Aorta (tissue), 5 donors: ENCODE measurements around the gene GALNT2. TPM values are rescaled to one million over a fixed set of nuclear protein-coding genes. Genes with fewer than 3 reads are reported as not detected.

Experiments used
- ATAC-seq: fragments of 200-7000 bp; cut with Tn5 transposase; one replicate; pipeline ENCODE4 v1.9.1; 2022; ENCODE audit warnings: moderate library complexity; ENCODE audit not compliant: low FRiP score
- DNase-seq, 2 donors: peaks; one replicate each; pipeline ENCODE4 v3.0.0-alpha.2; 2020
- H3K27ac ChIP-seq, 2 donors: one replicate each; pipeline ENCODE4 v1.5.1; 2013; ENCODE audit warnings: low read length in 2 of 2, mild to moderate bottlenecking in 2 of 2, moderate library complexity in 2 of 2, control low read depth in 1 of 2, inconsistent platforms in 1 of 2, low read depth in 1 of 2
- H3K27me3 ChIP-seq, 2 donors: one replicate each; pipeline ENCODE4 v1.6.1; 2013; ENCODE audit warnings: control low read depth in 1 of 2, low read length in 1 of 2, mild to moderate bottlenecking in 1 of 2, moderate library complexity in 1 of 2; ENCODE audit not compliant: insufficient read depth in 2 of 2, control insufficient read depth in 1 of 2
- H3K36me3 ChIP-seq, 2 donors: one replicate each; pipeline ENCODE4 v1.6.1; 2013; ENCODE audit warnings: control low read depth in 1 of 2, low read length in 1 of 2, mild to moderate bottlenecking in 1 of 2; ENCODE audit not compliant: insufficient read depth in 2 of 2, control insufficient read depth in 1 of 2
- H3K4me1 ChIP-seq, 2 donors: one replicate each; pipeline ENCODE4 v1.6.1; 2013; ENCODE audit warnings: low read length in 2 of 2, control low read depth in 1 of 2, mild to moderate bottlenecking in 1 of 2, moderate library complexity in 1 of 2; ENCODE audit not compliant: insufficient read depth in 2 of 2, control insufficient read depth in 1 of 2
- H3K4me3 ChIP-seq, 2 donors: one replicate each; pipeline ENCODE4 v1.5.1; 2013; ENCODE audit warnings: low read length in 2 of 2, control low read depth in 1 of 2, mild to moderate bottlenecking in 1 of 2
- H3K9me3 ChIP-seq: one replicate; pipeline ENCODE4 v1.6.1; 2013; ENCODE audit warnings: mild to moderate bottlenecking, low read length; ENCODE audit not compliant: control insufficient read depth
- WGBS, 2 donors: extraction: QIAGEN DNeasy Blood & Tissue Kit; methylation state at CpG; one replicate each; pipeline ENCODE4 v1.1.7; 2013; 5-methylcytosine and 5-hydroxymethylcytosine counted together
- intact Hi-C, 2 donors: fragments of 100-400 bp; cut with DNase I; formaldehyde crosslinking; loops; one replicate each; pipeline versions ENCODE4 v1.14.2 to v1.15.0; 2022
- polyA plus RNA-seq, 2 donors: library from polyadenylated mRNA; stranded (reverse); fragments of 200-250 nt; gene quantifications; one replicate each; pipeline ENCODE4 v1.2.3, GENCODE V29; 2013
- total RNA-seq, 2 donors: library from RNA; stranded (reverse); fragmentation: NEBNext Ultra II Directional; extraction: Animal tissue kit (Norgen Biotek cat#: 25700); gene quantifications; one replicate each; pipeline ENCODE4 v1.2.1, GENCODE V29; 2021
- donor health status: healthy with polysubstance abuse.
- donor health status: Bipolar disorder and iron deficiency.
- donor health status: DM: no; HTN: no; CAD: no.
- donor health status: DM: no; HTN: no; CAD: no.
- donor health status: DM: yes; HTN: yes; CAD: no.

GALNT2 gene
- total and polyA plus RNA-seq, 4 donors: 29.1 to 116 (median 105) TPM

DNA sequence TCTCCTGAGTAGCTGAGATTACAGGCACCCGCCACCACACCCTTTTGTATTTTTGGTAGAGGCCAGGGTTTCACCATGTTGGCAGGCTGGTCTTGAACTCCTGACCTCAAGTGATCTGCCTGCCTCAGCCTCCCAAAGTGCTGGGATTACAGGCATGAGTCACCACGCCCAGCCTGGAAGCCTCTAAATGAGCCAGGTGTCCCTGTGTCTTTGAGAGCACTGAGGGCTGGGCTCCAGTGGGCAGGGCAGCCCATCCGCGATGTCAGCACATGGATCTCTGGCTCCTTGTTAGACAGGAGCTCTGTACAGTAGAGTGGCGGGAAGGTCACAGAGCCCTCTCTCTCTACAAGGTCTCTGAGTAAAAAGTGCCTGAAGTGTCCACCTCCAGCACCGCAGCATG, 234.8 kb downstream of the GALNT2 start:
- Histone ChIP-seq H3K9me3 (no peaks in the 10 kb centered on the region), H3K36me3 (no peaks in the 10 kb centered on the region), H3K27ac (no peak overlapping the region), H3K4me1 (no peaks in the 10 kb centered on the region), H3K27me3 (no peaks in the 10 kb centered on the region), H3K4me3 (no peak overlapping the region)
- ATAC-seq (no peak), DNase-seq (peak in 1 of 2 donors; percentile 35)
- WGBS, 2 donors: 96 to 98% methylated on average over 6 of the region's 6 CpGs
- intact Hi-C loops: no loop called here

GRCh38 chr1:230303069-230303468, 236.0 kb downstream of the GALNT2 start:
- no peak for DNase-seq
- no peaks in the 10 kb centered on the region for H3K27me3 ChIP-seq
- WGBS, 2 donors: 85 to 87% methylated on average over 6 of the region's 6 CpGs
- no peaks in the 10 kb centered on the region for H3K36me3 ChIP-seq
- H3K27ac ChIP-seq: no peak overlapping the region
- H3K9me3 ChIP-seq: no peaks in the 10 kb centered on the region
- no peaks in the 10 kb centered on the region for H3K4me1 ChIP-seq
- intact Hi-C loops: no loop called here
- no peak for ATAC-seq
- H3K4me3 ChIP-seq: no peak overlapping the region

DNA sequence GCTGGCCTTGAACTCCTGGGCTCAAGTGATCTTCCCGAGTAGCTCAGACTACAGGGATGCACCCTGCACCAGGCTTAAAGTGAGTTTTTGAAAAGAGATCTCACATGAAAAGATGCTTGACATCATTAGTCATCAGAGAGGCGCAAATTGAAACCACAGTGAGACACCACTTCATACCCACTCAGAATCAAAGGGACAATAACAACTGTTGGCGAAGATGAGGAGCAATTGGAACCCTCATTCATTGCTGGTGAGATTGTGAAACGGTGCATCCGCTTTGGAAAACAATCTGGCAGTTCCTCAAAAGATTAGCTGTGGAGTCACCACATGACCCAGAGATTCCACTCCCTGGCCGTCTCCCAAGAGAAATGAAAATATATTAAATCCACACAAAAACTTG, 236.8 kb downstream of the GALNT2 start:
- H3K9me3 ChIP-seq: no peaks in the 10 kb centered on the region
- no peak overlapping the region for H3K27ac ChIP-seq
- H3K36me3 ChIP-seq: no peaks in the 10 kb centered on the region
- no peaks in the 10 kb centered on the region for H3K27me3 ChIP-seq
- ATAC-seq (no peak), DNase-seq (peak in 1 of 2 donors; percentile 22)
- intact Hi-C loops: no loop called here
- no peak overlapping the region for H3K4me3 ChIP-seq
- 55 to 63% methylated on average over 6 of the region's 6 CpGs for WGBS, 2 donors
- H3K4me1 ChIP-seq: no peaks in the 10 kb centered on the region

- H3K27ac ChIP-seq: no peak overlapping the region
- intact Hi-C loops: no loop called here
- H3K9me3 ChIP-seq: no peaks in the 10 kb centered on the region
- peaks cover 0 to 2% of the 10 kb centered on the region in 2 donors for H3K4me1 ChIP-seq
- ATAC-seq (no peak), DNase-seq (peak in 1 of 2 donors; percentile 21)
- H3K27me3 ChIP-seq: no peaks in the 10 kb centered on the region
- H3K36me3 ChIP-seq: no peaks in the 10 kb centered on the region
- WGBS, 2 donors: 85 to 89% methylated on average over 4 of the region's 4 CpGs
- H3K4me3 ChIP-seq: no peak overlapping the region
Measured at GRCh38 chr1:230306169-230306568, 239.1 kb downstream of the GALNT2 start.

DNA sequence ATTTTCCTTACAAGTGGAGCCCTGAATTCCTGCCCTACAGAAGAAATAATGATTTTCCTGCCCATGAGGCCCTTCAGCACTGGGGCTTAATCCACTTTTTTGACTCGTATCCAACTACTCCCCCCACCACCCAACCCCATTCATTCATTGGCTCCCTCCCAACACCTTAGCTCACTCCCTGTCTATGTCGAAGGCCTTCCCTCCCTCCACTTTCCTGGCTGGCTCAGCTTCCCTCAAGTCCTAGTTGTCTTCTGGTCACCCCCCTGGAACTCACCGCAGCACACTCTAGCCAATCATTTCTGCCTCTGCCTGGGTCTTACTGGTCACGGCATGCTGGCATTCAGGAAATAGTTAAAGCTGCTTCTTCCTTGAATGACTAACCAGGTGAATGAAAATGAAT, 240.2 kb downstream of the GALNT2 start:
- 19 to 20% methylated on average over 4 of the region's 4 CpGs for WGBS, 2 donors
- H3K27ac ChIP-seq: no peak overlapping the region
- no peak overlapping the region for H3K4me3 ChIP-seq
- no peaks in the 10 kb centered on the region for H3K36me3 ChIP-seq
- no peaks in the 10 kb centered on the region for H3K9me3 ChIP-seq
- peaks cover 0 to 2% of the 10 kb centered on the region in 2 donors for H3K4me1 ChIP-seq
- ATAC-seq (no peak), DNase-seq (peak in 1 of 2 donors; percentile 26)
- intact Hi-C loops: no loop called here
- H3K27me3 ChIP-seq: no peaks in the 10 kb centered on the region

- peak; percentile 8 for ATAC-seq
- peak; percentile 73 to 89 for DNase-seq
- 81 to 82% methylated on average over 8 of the region's 8 CpGs for WGBS, 2 donors
Measured at GRCh38 chr1:230308039-230308438, 241.0 kb downstream of the GALNT2 start.

GRCh38 chr1:230308821-230309220, 241.8 kb downstream of the GALNT2 start:
- no peaks in the 10 kb centered on the region for H3K27me3 ChIP-seq
- H3K9me3 ChIP-seq: no peaks in the 10 kb centered on the region
- H3K27ac ChIP-seq: no peak overlapping the region
- H3K36me3 ChIP-seq: no peaks in the 10 kb centered on the region
- ATAC-seq (no peak), DNase-seq (peak in 1 of 2 donors; percentile 66)
- intact Hi-C loops: no loop called here
- H3K4me3 ChIP-seq: no peak overlapping the region
- peaks cover 0 to 2% of the 10 kb centered on the region in 2 donors for H3K4me1 ChIP-seq
- WGBS, 2 donors: 91 to 98% methylated on average over 17 of the region's 17 CpGs

More at GRCh38 chr1:230308039-230308438, 241.0 kb downstream of the GALNT2 start:
- Histone ChIP-seq H3K27me3 (no peaks in the 10 kb centered on the region), H3K36me3 (no peaks in the 10 kb centered on the region), H3K9me3 (no peaks in the 10 kb centered on the region), H3K4me1 (peaks cover 0 to 2% of the 10 kb centered on the region in 2 donors), H3K27ac (no peak overlapping the region), H3K4me3 (no peak overlapping the region)
- intact Hi-C loops: no loop called here

DNA sequence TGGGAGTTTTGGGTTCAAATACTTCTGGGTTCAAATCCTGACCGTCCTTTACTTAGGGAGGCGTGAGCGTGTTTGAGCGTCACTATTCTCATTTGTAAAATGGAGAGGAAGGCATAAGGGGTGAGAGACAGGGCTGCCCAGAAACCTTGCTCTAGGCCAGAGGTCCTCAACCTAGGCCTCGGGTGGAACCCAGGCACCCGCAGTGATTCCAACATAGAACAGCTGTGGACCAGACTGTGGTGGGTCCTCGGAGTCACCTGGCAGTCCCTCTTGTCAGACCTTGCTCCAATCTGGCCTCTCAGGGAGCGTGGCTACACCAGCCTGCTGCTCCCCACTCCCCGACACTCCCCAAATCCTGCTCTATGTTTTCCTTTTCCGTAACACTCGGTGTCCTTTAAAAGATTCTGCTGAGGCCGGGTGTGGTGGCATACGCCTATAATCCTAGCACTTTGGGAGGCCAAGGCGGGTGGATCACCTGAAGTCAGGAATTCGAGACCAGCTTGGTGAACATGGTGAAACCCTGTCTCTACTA, 242.7 kb downstream of the GALNT2 start:
- Histone ChIP-seq H3K9me3 (no peaks in the 10 kb centered on the region), H3K27ac (no peak overlapping the region), H3K36me3 (no peaks in the 10 kb centered on the region), H3K27me3 (no peaks in the 10 kb centered on the region), H3K4me1 (peaks cover 0 to 2% of the 10 kb centered on the region in 2 donors), H3K4me3 (no peak overlapping the region)
- intact Hi-C loops: loop anchor here (1.0 to 2.0 kb wide), 2 partner anchors 648 to 649 kb away; no protein-coding TSS in a partner anchor
- 94 to 99% methylated on average over 15 of the region's 15 CpGs for WGBS, 2 donors
- ATAC-seq (no peak), DNase-seq (no peak)

- Histone ChIP-seq H3K4me1 (peaks cover 0 to 2% of the 10 kb centered on the region in 2 donors), H3K36me3 (no peaks in the 10 kb centered on the region), H3K4me3 (no peak overlapping the region), H3K27ac (no peak overlapping the region), H3K9me3 (no peaks in the 10 kb centered on the region), H3K27me3 (no peaks in the 10 kb centered on the region)
- intact Hi-C loops: loop anchor here (1.0 to 2.0 kb wide), 2 partner anchors 649 to 650 kb away; no protein-coding TSS in a partner anchor
- peak; percentile 93 for ATAC-seq
- 35 to 36% methylated on average over 14 of the region's 14 CpGs for WGBS, 2 donors
- peak; percentile 81 to 91 for DNase-seq
Measured at GRCh38 chr1:230310381-230311163, 243.5 kb downstream of the GALNT2 start.
